MCF 10A (cell line): Measurements from ENCODE around the gene GRID1. TPM values are rescaled to one million over a fixed set of nuclear protein-coding genes. Genes with fewer than 3 reads are reported as not detected.

Experiments
- BruUV-seq: library from RNA; stranded (reverse); fragments of 400-500 nt; replicated peaks from 2 replicates; lab custom pipeline; 2021; lab: Mats Ljungman, UMichigan
- CTCF ChIA-PET: fragments of 300-600 bp; sonication (Branson Sonifier 250); formaldehyde crosslinking; extraction: SDS; loops from one replicate; lab custom pipeline; 2021; ENCODE audit warnings: antibody characterized with exemption, inconsistent platforms; lab: Yijun Ruan, JAX
- POLR2A ChIA-PET: fragments of 300-600, 350-650 bp; sonication (Branson Sonifier 250); formaldehyde crosslinking; extraction: SDS; loops from one replicate; lab custom pipeline; 2020; ENCODE audit warnings: antibody characterized with exemption, inconsistent platforms; lab: Yijun Ruan, JAX
- DNase-seq: peaks from one replicate; pipeline ENCODE4 v3.0.0-alpha.2; 2018; ENCODE audit not compliant: unreplicated experiment
- H3K27ac Mint-ChIP-seq: one replicate; pipeline ENCODE4 v1.8.0; 2022; ENCODE audit warnings: mild to moderate bottlenecking, low read depth, mixed read lengths; ENCODE audit not compliant: unreplicated experiment
- H3K27me3 Mint-ChIP-seq: one replicate; pipeline ENCODE4 v1.8.0; 2022; ENCODE audit warnings: mixed read lengths; ENCODE audit not compliant: insufficient read depth, unreplicated experiment
- H3K36me3 Mint-ChIP-seq: one replicate; pipeline ENCODE4 v1.8.0; 2022; ENCODE audit warnings: mild to moderate bottlenecking, moderate library complexity, mixed read lengths; ENCODE audit not compliant: insufficient read depth, unreplicated experiment
- H3K4me1 Mint-ChIP-seq: one replicate; pipeline ENCODE4 v1.8.0; 2022; ENCODE audit warnings: mixed read lengths; ENCODE audit not compliant: insufficient read depth, unreplicated experiment
- H3K4me3 Mint-ChIP-seq: one replicate; pipeline ENCODE4 v1.8.0; 2022; ENCODE audit warnings: mild to moderate bottlenecking, moderate library complexity, mixed read lengths; ENCODE audit not compliant: unreplicated experiment
- H3K9me3 Mint-ChIP-seq: one replicate; pipeline ENCODE4 v1.8.0; 2022; ENCODE audit warnings: mixed read lengths; ENCODE audit not compliant: unreplicated experiment
- CTCF ChIP-seq: fragments of 200-600 bp; IDR thresholded peaks from one replicate; pipeline ENCODE4 v1.8.0; 2022; ENCODE audit warnings: antibody characterized with exemption, mild to moderate bottlenecking; ENCODE audit not compliant: unreplicated experiment
- intact Hi-C: fragments of 100-400 bp; cut with micrococcal nuclease; formaldehyde crosslinking; loops from 2 replicates; pipeline ENCODE4 v1.14.1; 2022
- total RNA-seq: library from RNA; stranded (reverse); gene quantifications from 2 replicates; pipeline ENCODE4 v1.2.3, GENCODE V29; 2022

The GRID1 gene
- total RNA-seq, 1 experiment from 2014 or later: not detected

- ChIA-PET POLR2A (no interaction called here), CTCF (interaction anchor here (0.6 kb wide), 1 partner anchor 271 kb away, joined by 3 read pairs; no protein-coding TSS in a partner anchor)
- H3K36me3 Mint-ChIP-seq: no peaks in the 10 kb centered on the region
- H3K27me3 Mint-ChIP-seq: no peaks in the 10 kb centered on the region
- DNase-seq: no peak
- intact Hi-C loops: no loop called here
- H3K27ac Mint-ChIP-seq: no peak overlapping the region
- TF ChIP-seq CTCF: no peak
- H3K4me3 Mint-ChIP-seq: no peak overlapping the region
- no TSS peak for BruUV-seq
- peaks cover 21% of the 10 kb centered on the region for H3K9me3 Mint-ChIP-seq
- no peaks in the 10 kb centered on the region for H3K4me1 Mint-ChIP-seq
Measured at GRCh38 chr10:86286236-86287109, 80.1 kb downstream of the GRID1 start.

GRCh38 chr10:86285136-86285790, 81.3 kb downstream of the GRID1 start:
- no peaks in the 10 kb centered on the region for H3K36me3 Mint-ChIP-seq
- ChIA-PET POLR2A (no interaction called here), CTCF (no interaction called here)
- H3K9me3 Mint-ChIP-seq: peaks cover 29% of the 10 kb centered on the region
- no peak for DNase-seq
- no peak for TF ChIP-seq CTCF
- no peak overlapping the region for H3K27ac Mint-ChIP-seq
- H3K4me3 Mint-ChIP-seq: no peak overlapping the region
- H3K4me1 Mint-ChIP-seq: no peaks in the 10 kb centered on the region
- no TSS peak for BruUV-seq
- H3K27me3 Mint-ChIP-seq: no peaks in the 10 kb centered on the region
- intact Hi-C loops: no loop called here

GRCh38 chr10:86284355-86285105, 82.1 kb downstream of the GRID1 start:
- no peaks in the 10 kb centered on the region for H3K4me1 Mint-ChIP-seq
- peaks cover 31% of the 10 kb centered on the region for H3K9me3 Mint-ChIP-seq

More at GRCh38 chr10:86284355-86285105, 82.1 kb downstream of the GRID1 start:
- H3K36me3 Mint-ChIP-seq: no peaks in the 10 kb centered on the region
- intact Hi-C loops: no loop called here
- ChIA-PET CTCF (no interaction called here), POLR2A (no interaction called here)
- no peaks in the 10 kb centered on the region for H3K27me3 Mint-ChIP-seq
- DNase-seq: no peak
- BruUV-seq: no TSS peak
- H3K27ac Mint-ChIP-seq: no peak overlapping the region
- no peak overlapping the region for H3K4me3 Mint-ChIP-seq
- no peak for TF ChIP-seq CTCF
